HepG2 (cell line): ENCODE results near the gene CNP. TPM values are rescaled to one million over a fixed set of nuclear protein-coding genes. Genes with fewer than 3 reads are reported as not detected.

Experiments used
- ADNP ChIP-seq: sonication (generic); formaldehyde crosslinking; IDR thresholded peaks from 2 replicates; pipeline ENCODE4 v1.4.0; 2020; ENCODE audit warnings: missing genetic modification reagents
- ARNT2 ChIP-seq: sonication (generic); formaldehyde crosslinking; IDR thresholded peaks from 2 replicates; pipeline ENCODE4 v1.8.0; 2022; ENCODE audit warnings: mild to moderate bottlenecking, low read depth, missing genetic modification reagents, moderate library complexity
- BRD4 ChIP-seq: sonication (generic); formaldehyde crosslinking; IDR thresholded peaks from 2 replicates; pipeline ENCODE4 v1.4.0; 2020; ENCODE audit warnings: missing genetic modification reagents
- DNMT1 ChIP-seq: sonication (generic); formaldehyde crosslinking; IDR thresholded peaks from 2 replicates; pipeline ENCODE4 v1.5.1; 2020; ENCODE audit warnings: mild to moderate bottlenecking, missing genetic modification reagents
- FOXO4 ChIP-seq: sonication (generic); formaldehyde crosslinking; conservative IDR thresholded peaks from 2 replicates; pipeline ENCODE4 v1.8.1; 2023; ENCODE audit warnings: missing genetic modification reagents
- HOXA3 ChIP-seq: sonication (generic); formaldehyde crosslinking; IDR thresholded peaks from 2 replicates; pipeline ENCODE4 v1.5.0; 2020; ENCODE audit warnings: missing genetic modification reagents
- NCOR1 ChIP-seq: fragments of 200-600 bp; sonication (generic); IDR thresholded peaks from 2 replicates; pipeline ENCODE4 v1.7.0; 2017; ENCODE audit warnings: antibody characterized with exemption, low read length, borderline replicate concordance
- POLR2AphosphoS5 ChIP-seq: IDR thresholded peaks from 2 replicates; pipeline ENCODE4 v1.6.1; 2012; ENCODE audit warnings: low read depth, low read length
- SALL1 ChIP-seq: sonication (generic); formaldehyde crosslinking; IDR thresholded peaks from 2 replicates; pipeline ENCODE4 v1.8.0; 2022; ENCODE audit warnings: mild to moderate bottlenecking, missing genetic modification reagents
- SETDB1 ChIP-seq: sonication (generic); formaldehyde crosslinking; IDR thresholded peaks from 2 replicates; pipeline ENCODE4 v1.5.1; 2020; ENCODE audit warnings: missing genetic modification reagents, mild to moderate bottlenecking, borderline replicate concordance
- XBP1 ChIP-seq: sonication (generic); formaldehyde crosslinking; IDR thresholded peaks from 2 replicates; pipeline ENCODE4 v1.5.0; 2020; ENCODE audit warnings: missing genetic modification reagents
- ZBTB2 ChIP-seq: sonication (generic); formaldehyde crosslinking; IDR thresholded peaks from 2 replicates; pipeline ENCODE4 v1.8.0; 2022; ENCODE audit warnings: low read depth, missing genetic modification reagents
- ZFAT ChIP-seq: sonication (generic); formaldehyde crosslinking; conservative IDR thresholded peaks from 2 replicates; pipeline ENCODE4 v1.8.1; 2023; ENCODE audit warnings: missing genetic modification reagents, inconsistent platforms
- ZNF232 ChIP-seq: sonication (generic); formaldehyde crosslinking; IDR thresholded peaks from 2 replicates; pipeline ENCODE4 v1.4.0; 2020; ENCODE audit warnings: missing genetic modification reagents, borderline replicate concordance
- ZNF280B ChIP-seq: sonication (generic); formaldehyde crosslinking; IDR thresholded peaks from 2 replicates; pipeline ENCODE4 v1.5.0; 2020; ENCODE audit warnings: missing genetic modification reagents, mild to moderate bottlenecking, borderline replicate concordance
- ZNF501 ChIP-seq: sonication (generic); formaldehyde crosslinking; IDR thresholded peaks from 2 replicates; pipeline ENCODE4 v1.5.1; 2020; ENCODE audit warnings: mild to moderate bottlenecking, moderate library complexity, missing genetic modification reagents
- polyA plus RNA-seq, 8 experiments: library from polyadenylated mRNA; depleted of rRNA in 3 of 8; stranded (reverse) in 7 of 8; unstranded in 1 of 8; fragments of >200 nt; fragmentation: Illumina TruSeq in 4 of 8; extraction: Trizol in 4 of 8; gene quantifications; 2 replicates each; pipeline versions ENCODE4 v1.2.1 to v1.2.3, GENCODE V29; 2011 to 2016; ENCODE audit warnings: low read depth in 4 of 8, missing spikeins in 1 of 8, mixed read lengths in 1 of 8; ENCODE audit not compliant: insufficient read depth in 1 of 8
- total RNA-seq, 5 experiments: library from RNA; depleted of rRNA; stranded (reverse); fragments of >200 nt; fragmentation: Illumina TruSeq; extraction: Trizol; gene quantifications; 2 replicates each; pipeline ENCODE4 v1.2.3, GENCODE V29; 2016; ENCODE audit warnings: low read depth in 1 of 5
- TF ChIP-seq, protein P1 (sequence below): sonication (generic); formaldehyde crosslinking; IDR thresholded peaks from 2 replicates; pipeline ENCODE4 v1.4.0; 2020; ENCODE audit warnings: missing genetic modification reagents
- TF ChIP-seq, protein P2 (sequence below): sonication (generic); formaldehyde crosslinking; IDR thresholded peaks from 2 replicates; pipeline ENCODE4 v1.4.0; 2020; ENCODE audit warnings: mild to moderate bottlenecking, missing genetic modification reagents

Gene CNP
- total and polyA plus RNA-seq, 2 of the 13 experiments (the other 11 are each of a cell fraction or from before 2014, with no cell fraction given), result 97.2 to 161 TPM

GRCh38 chr17:41919165-41919817 lies 47.3 kb upstream of the CNP start (continued):
- TF ChIP-seq, protein P1, sequence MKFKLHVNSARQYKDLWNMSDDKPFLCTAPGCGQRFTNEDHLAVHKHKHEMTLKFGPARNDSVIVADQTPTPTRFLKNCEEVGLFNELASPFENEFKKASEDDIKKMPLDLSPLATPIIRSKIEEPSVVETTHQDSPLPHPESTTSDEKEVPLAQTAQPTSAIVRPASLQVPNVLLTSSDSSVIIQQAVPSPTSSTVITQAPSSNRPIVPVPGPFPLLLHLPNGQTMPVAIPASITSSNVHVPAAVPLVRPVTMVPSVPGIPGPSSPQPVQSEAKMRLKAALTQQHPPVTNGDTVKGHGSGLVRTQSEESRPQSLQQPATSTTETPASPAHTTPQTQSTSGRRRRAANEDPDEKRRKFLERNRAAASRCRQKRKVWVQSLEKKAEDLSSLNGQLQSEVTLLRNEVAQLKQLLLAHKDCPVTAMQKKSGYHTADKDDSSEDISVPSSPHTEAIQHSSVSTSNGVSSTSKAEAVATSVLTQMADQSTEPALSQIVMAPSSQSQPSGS, result 0 out of 2 replicates have a peak, but pooled peaks have one; percentile 46
- no peak for TF ChIP-seq XBP1
- TF ChIP-seq, protein P2, sequence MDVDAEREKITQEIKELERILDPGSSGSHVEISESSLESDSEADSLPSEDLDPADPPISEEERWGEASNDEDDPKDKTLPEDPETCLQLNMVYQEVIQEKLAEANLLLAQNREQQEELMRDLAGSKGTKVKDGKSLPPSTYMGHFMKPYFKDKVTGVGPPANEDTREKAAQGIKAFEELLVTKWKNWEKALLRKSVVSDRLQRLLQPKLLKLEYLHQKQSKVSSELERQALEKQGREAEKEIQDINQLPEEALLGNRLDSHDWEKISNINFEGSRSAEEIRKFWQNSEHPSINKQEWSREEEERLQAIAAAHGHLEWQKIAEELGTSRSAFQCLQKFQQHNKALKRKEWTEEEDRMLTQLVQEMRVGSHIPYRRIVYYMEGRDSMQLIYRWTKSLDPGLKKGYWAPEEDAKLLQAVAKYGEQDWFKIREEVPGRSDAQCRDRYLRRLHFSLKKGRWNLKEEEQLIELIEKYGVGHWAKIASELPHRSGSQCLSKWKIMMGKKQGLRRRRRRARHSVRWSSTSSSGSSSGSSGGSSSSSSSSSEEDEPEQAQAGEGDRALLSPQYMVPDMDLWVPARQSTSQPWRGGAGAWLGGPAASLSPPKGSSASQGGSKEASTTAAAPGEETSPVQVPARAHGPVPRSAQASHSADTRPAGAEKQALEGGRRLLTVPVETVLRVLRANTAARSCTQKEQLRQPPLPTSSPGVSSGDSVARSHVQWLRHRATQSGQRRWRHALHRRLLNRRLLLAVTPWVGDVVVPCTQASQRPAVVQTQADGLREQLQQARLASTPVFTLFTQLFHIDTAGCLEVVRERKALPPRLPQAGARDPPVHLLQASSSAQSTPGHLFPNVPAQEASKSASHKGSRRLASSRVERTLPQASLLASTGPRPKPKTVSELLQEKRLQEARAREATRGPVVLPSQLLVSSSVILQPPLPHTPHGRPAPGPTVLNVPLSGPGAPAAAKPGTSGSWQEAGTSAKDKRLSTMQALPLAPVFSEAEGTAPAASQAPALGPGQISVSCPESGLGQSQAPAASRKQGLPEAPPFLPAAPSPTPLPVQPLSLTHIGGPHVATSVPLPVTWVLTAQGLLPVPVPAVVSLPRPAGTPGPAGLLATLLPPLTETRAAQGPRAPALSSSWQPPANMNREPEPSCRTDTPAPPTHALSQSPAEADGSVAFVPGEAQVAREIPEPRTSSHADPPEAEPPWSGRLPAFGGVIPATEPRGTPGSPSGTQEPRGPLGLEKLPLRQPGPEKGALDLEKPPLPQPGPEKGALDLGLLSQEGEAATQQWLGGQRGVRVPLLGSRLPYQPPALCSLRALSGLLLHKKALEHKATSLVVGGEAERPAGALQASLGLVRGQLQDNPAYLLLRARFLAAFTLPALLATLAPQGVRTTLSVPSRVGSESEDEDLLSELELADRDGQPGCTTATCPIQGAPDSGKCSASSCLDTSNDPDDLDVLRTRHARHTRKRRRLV (CRISPR knock-in tag), result 0 out of 2 replicates have a peak, but pooled peaks have one; percentile 73
- no peak for TF ChIP-seq SETDB1 (CRISPR knock-in tag)
- no peak for TF ChIP-seq FOXO4 (CRISPR knock-in tag)
- TF ChIP-seq ARNT2 (CRISPR knock-in tag), result no peak; the same call in none of the 2 replicates
- peak; percentile 44; the same call in 1 of the 2 replicates for TF ChIP-seq HOXA3
- peak; percentile 58; the same call in 1 of the 2 replicates for TF ChIP-seq ZNF232 (CRISPR knock-in tag)
- peak; percentile 26; the same call in 1 of the 2 replicates for TF ChIP-seq ZNF280B (CRISPR knock-in tag)
- TF ChIP-seq SALL1, result peak; percentile 51; the same call in 1 of the 2 replicates
- no peak for TF ChIP-seq NCOR1
- peak; percentile 64 for TF ChIP-seq ZNF501 (CRISPR knock-in tag)
- TF ChIP-seq BRD4, result peak; percentile 92
- peak; percentile 60 for TF ChIP-seq POLR2AphosphoS5
- TF ChIP-seq DNMT1 (CRISPR knock-in tag), result 0 out of 2 replicates have a peak, but pooled peaks have one; percentile 33
- no peak for TF ChIP-seq ZFAT (CRISPR knock-in tag)
- TF ChIP-seq ADNP (CRISPR knock-in tag), result no peak
- no peak; the same call in 1 of the 2 replicates for TF ChIP-seq ZBTB2
